Mammary epithelial cell (primary cell): Measurements from ENCODE around the gene PLXNA2.

Experiments
- EZH2 ChIP-seq: IDR thresholded peaks from 2 replicates; pipeline ENCODE4 v1.6.1; 2012; ENCODE audit warnings: low read length, inconsistent platforms, borderline replicate concordance
- TF ChIP-seq, protein P1 (sequence below), 2 donors: IDR thresholded peaks in 1 of 2; conservative IDR thresholded peaks in 1 of 2; 2 replicates each; pipeline ENCODE4 v1.5.1; 2011 to 2012; ENCODE audit warnings: inconsistent platforms in 2 of 2, low read length in 2 of 2, mild to moderate bottlenecking in 2 of 2, control low read depth in 1 of 2, low read depth in 1 of 2; ENCODE audit not compliant: insufficient read depth in 1 of 2; ENCODE audit errors: extremely low read depth in 1 of 2

GRCh38 chr1:208269338-208269666 is 25.1 kb upstream of the PLXNA2 start:
- TF ChIP-seq, protein P1, sequence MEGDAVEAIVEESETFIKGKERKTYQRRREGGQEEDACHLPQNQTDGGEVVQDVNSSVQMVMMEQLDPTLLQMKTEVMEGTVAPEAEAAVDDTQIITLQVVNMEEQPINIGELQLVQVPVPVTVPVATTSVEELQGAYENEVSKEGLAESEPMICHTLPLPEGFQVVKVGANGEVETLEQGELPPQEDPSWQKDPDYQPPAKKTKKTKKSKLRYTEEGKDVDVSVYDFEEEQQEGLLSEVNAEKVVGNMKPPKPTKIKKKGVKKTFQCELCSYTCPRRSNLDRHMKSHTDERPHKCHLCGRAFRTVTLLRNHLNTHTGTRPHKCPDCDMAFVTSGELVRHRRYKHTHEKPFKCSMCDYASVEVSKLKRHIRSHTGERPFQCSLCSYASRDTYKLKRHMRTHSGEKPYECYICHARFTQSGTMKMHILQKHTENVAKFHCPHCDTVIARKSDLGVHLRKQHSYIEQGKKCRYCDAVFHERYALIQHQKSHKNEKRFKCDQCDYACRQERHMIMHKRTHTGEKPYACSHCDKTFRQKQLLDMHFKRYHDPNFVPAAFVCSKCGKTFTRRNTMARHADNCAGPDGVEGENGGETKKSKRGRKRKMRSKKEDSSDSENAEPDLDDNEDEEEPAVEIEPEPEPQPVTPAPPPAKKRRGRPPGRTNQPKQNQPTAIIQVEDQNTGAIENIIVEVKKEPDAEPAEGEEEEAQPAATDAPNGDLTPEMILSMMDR (conservative IDR thresholded peaks at IDR 0.05 in 1 of 2, IDR thresholded peaks at IDR 0.05 in 1 of 2; ENCODE audit: extremely low read depth in 1 of 2, insufficient read depth in 1 of 2, low read depth in 1 of 2, low read length in 2 of 2), result no peak
- TF ChIP-seq EZH2, result no peak
